Right cardiac atrium (tissue), 5 donors: Measurements from ENCODE around the gene ZFYVE28. TPM values are rescaled to one million over a fixed set of nuclear protein-coding genes. Genes with fewer than 3 reads are reported as not detected.

Source experiments
- ATAC-seq, 2 donors: fragments of 200-7000 bp; cut with Tn5 transposase; one replicate each; pipeline versions ENCODE4 v1.8.0 to v1.9.1; 2020; ENCODE audit warnings: moderate library complexity in 2 of 2, mild to moderate bottlenecking in 1 of 2
- DNase-seq, 3 donors: peaks; one replicate each; pipeline ENCODE4 v3.0.0-alpha.2; 2020
- H3K27ac ChIP-seq: one replicate; pipeline ENCODE4 v1.5.1; 2013; ENCODE audit warnings: mild to moderate bottlenecking, low read length, control low read depth, moderate library complexity
- H3K27me3 ChIP-seq: one replicate; pipeline ENCODE4 v1.6.1; 2013; ENCODE audit not compliant: control insufficient read depth, insufficient read depth
- H3K4me1 ChIP-seq: one replicate; pipeline ENCODE4 v1.6.1; 2013; ENCODE audit warnings: low read length; ENCODE audit not compliant: control insufficient read depth, insufficient read depth
- H3K4me3 ChIP-seq: one replicate; pipeline ENCODE4 v1.5.1; 2013; ENCODE audit warnings: low read length, control low read depth
- H3K9me3 ChIP-seq: one replicate; pipeline ENCODE4 v1.6.1; 2013; ENCODE audit warnings: low read length; ENCODE audit not compliant: control insufficient read depth
- WGBS: extraction: QIAGEN DNeasy Blood & Tissue Kit; methylation state at CpG from one replicate; pipeline ENCODE4 v1.1.7; 2013; 5-methylcytosine and 5-hydroxymethylcytosine counted together
- intact Hi-C, 4 donors: fragments of 100-400 bp; cut with DNase I; formaldehyde crosslinking; loops; one replicate each; pipeline versions ENCODE4 v1.11.0 to v1.14.0; 2022 to 2023
- polyA plus RNA-seq: library from polyadenylated mRNA; stranded (reverse); fragments of 200-250 nt; gene quantifications from one replicate; pipeline ENCODE4 v1.2.3, GENCODE V29; 2013
- total RNA-seq, 4 donors: library from RNA; stranded (reverse); fragmentation: NEBNext Ultra II Directional; extraction: Animal tissue kit (Norgen Biotek cat#: 25700); gene quantifications; one replicate each; pipeline ENCODE4 v1.2.1, GENCODE V29; 2021
- donor health status: healthy with polysubstance abuse.
- donor health status: DM: no; HTN: yes; CAD: no.
- donor health status: DM: no; HTN: no; CAD: no.
- donor health status: DM: no; HTN: yes; CAD: no; lungs with severe emphysema.
- donor health status: DM: yes; HTN: yes; CAD: no.

Gene ZFYVE28
- total and polyA plus RNA-seq, 5 donors, result 3.5 to 5.9 (median 5.1) TPM

GRCh38 chr4:2291705-2292645 is 126.5 kb downstream of the ZFYVE28 start:
- ATAC-seq, result peak in 1 of 2 donors; percentile 8
- WGBS, result 72% methylated on average over 20 of the region's 20 CpGs
- DNase-seq, result peak in 2 of 3 donors; percentile 43 to 52

GRCh38 chr4:2290974-2291704 is 127.3 kb downstream of the ZFYVE28 start:
- no peaks in the 10 kb centered on the region for H3K4me1 ChIP-seq
- H3K4me3 ChIP-seq, result no peak overlapping the region
- no peaks in the 10 kb centered on the region for H3K9me3 ChIP-seq
- ATAC-seq, result no peak
- DNase-seq, result peak in 2 of 3 donors; percentile 52 to 53
- WGBS, result 70% methylated on average over 24 of the region's 24 CpGs
- H3K27ac ChIP-seq, result no peak overlapping the region
- H3K27me3 ChIP-seq, result no peaks in the 10 kb centered on the region
- intact Hi-C loops, result no loop called here

More at GRCh38 chr4:2291705-2292645, 126.5 kb downstream of the ZFYVE28 start:
- Histone ChIP-seq H3K4me3 (no peak overlapping the region), H3K27me3 (no peaks in the 10 kb centered on the region), H3K4me1 (no peaks in the 10 kb centered on the region), H3K27ac (no peak overlapping the region), H3K9me3 (no peaks in the 10 kb centered on the region)
- intact Hi-C loops, result no loop called here

GRCh38 chr4:2290488-2290887 is 128.0 kb downstream of the ZFYVE28 start:
- DNase-seq, result peak in 2 of 3 donors; percentile 28 to 46
- Histone ChIP-seq H3K4me3 (no peak overlapping the region), H3K27ac (no peak overlapping the region), H3K4me1 (no peaks in the 10 kb centered on the region), H3K9me3 (no peaks in the 10 kb centered on the region), H3K27me3 (no peaks in the 10 kb centered on the region)
- intact Hi-C loops, result no loop called here
- 88% methylated on average over 9 of the region's 9 CpGs for whole genome bisulfite sequencing
- ATAC-seq, result no peak

GRCh38 chr4:2289955-2290333 is 128.5 kb downstream of the ZFYVE28 start:
- Histone ChIP-seq H3K27me3 (no peaks in the 10 kb centered on the region), H3K4me1 (no peaks in the 10 kb centered on the region), H3K9me3 (no peaks in the 10 kb centered on the region), H3K27ac (no peak overlapping the region), H3K4me3 (no peak overlapping the region)
- no peak for ATAC-seq
- WGBS, result 89% methylated on average over 11 of the region's 11 CpGs
- peak in 1 of 3 donors; percentile 17 for DNase-seq
- intact Hi-C loops, result no loop called here

- 89% methylated on average over 14 of the region's 14 CpGs for WGBS
- Histone ChIP-seq H3K4me3 (no peak overlapping the region), H3K27ac (no peak overlapping the region), H3K4me1 (no peaks in the 10 kb centered on the region), H3K27me3 (no peaks in the 10 kb centered on the region), H3K9me3 (no peaks in the 10 kb centered on the region)
- ATAC-seq (no peak), DNase-seq (peak in 1 of 3 donors; percentile 39)
- intact Hi-C loops, result no loop called here
Measured at GRCh38 chr4:2289311-2289954, 129.0 kb downstream of the ZFYVE28 start.

- WGBS, result 83% methylated on average over 10 of the region's 10 CpGs
- no peak overlapping the region for H3K4me3 ChIP-seq
- intact Hi-C loops, result no loop called here
- no peak overlapping the region for H3K27ac ChIP-seq
- no peaks in the 10 kb centered on the region for H3K4me1 ChIP-seq
- no peaks in the 10 kb centered on the region for H3K9me3 ChIP-seq
- H3K27me3 ChIP-seq, result no peaks in the 10 kb centered on the region
- ATAC-seq, result no peak
- DNase-seq, result peak in 2 of 3 donors; percentile 29 to 34
Measured at GRCh38 chr4:2288051-2288541, 130.3 kb downstream of the ZFYVE28 start.

- DNase-seq (peak in 1 of 3 donors; percentile 34), ATAC-seq (no peak)
- intact Hi-C loops, result no loop called here
- Histone ChIP-seq H3K27me3 (no peaks in the 10 kb centered on the region), H3K4me3 (no peak overlapping the region), H3K4me1 (no peaks in the 10 kb centered on the region), H3K27ac (no peak overlapping the region), H3K9me3 (no peaks in the 10 kb centered on the region)
- WGBS, result 82% methylated on average over 9 of the region's 9 CpGs
Measured at GRCh38 chr4:2287594-2287915, 130.9 kb downstream of the ZFYVE28 start.

- WGBS, result 73% methylated on average over 19 of the region's 19 CpGs
- Histone ChIP-seq H3K27me3 (no peaks in the 10 kb centered on the region), H3K4me1 (no peaks in the 10 kb centered on the region), H3K9me3 (no peaks in the 10 kb centered on the region), H3K27ac (no peak overlapping the region), H3K4me3 (no peak overlapping the region)
- intact Hi-C loops, result no loop called here
- DNase-seq (peak in 2 of 3 donors; percentile 9 to 28), ATAC-seq (no peak)
Measured at GRCh38 chr4:2286904-2287593, 131.4 kb downstream of the ZFYVE28 start.

GRCh38 chr4:2285613-2286381 is 132.6 kb downstream of the ZFYVE28 start:
- Histone ChIP-seq H3K4me3 (no peak overlapping the region), H3K4me1 (no peaks in the 10 kb centered on the region), H3K9me3 (no peaks in the 10 kb centered on the region), H3K27ac (no peak overlapping the region), H3K27me3 (no peaks in the 10 kb centered on the region)
- no peak for ATAC-seq
- WGBS, result 71% methylated on average over 27 of the region's 27 CpGs
- intact Hi-C loops, result no loop called here
- DNase-seq, result peak in 2 of 3 donors; percentile 22 to 54
